ENCODE data around the gene P4HB.

DNA sequence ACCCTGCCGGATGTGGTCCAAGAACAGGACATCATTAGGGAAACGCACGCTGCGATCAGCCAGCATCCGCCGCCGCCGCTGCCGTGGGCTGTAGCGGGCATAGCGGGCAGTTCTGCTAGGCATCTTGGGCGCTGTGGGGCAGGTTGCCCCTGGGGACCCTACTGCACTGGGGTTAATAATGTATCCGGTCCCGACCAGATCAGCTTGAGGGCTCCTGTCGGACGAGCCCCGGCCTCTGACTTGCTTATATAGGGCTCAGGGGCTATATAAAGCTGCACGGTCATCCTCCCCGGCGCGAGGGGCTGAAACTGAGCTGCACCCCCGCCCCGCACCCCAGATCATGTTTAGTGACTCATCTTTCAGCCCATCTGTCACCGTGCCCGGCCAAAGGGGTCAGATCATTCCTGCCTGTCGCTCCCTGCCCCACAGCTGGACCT is 25.5 kb downstream of the P4HB start, which contains the start of gene PPP1R27:
- no peak for TF ChIP-seq LEF1 (IDR thresholded peaks at IDR 0.05; ENCODE audit: borderline replicate concordance)
- TF ChIP-seq TARDBP (IDR thresholded peaks at IDR 0.05) = no peak
- TF ChIP-seq, protein P1, sequence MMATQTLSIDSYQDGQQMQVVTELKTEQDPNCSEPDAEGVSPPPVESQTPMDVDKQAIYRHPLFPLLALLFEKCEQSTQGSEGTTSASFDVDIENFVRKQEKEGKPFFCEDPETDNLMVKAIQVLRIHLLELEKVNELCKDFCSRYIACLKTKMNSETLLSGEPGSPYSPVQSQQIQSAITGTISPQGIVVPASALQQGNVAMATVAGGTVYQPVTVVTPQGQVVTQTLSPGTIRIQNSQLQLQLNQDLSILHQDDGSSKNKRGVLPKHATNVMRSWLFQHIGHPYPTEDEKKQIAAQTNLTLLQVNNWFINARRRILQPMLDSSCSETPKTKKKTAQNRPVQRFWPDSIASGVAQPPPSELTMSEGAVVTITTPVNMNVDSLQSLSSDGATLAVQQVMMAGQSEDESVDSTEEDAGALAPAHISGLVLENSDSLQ (IDR thresholded peaks at IDR 0.05) = no peak
